Brain microvascular endothelial cell (primary cell): Measurements from ENCODE around the gene FYN.

Source experiments
- DNase-seq: peaks from one replicate; pipeline ENCODE4 v3.0.0-alpha.2; 2020
- H3K27ac ChIP-seq: fragments of 250-450 bp; sonication (Bioruptor Pico); 2 replicates; pipeline ENCODE4 v1.5.1; 2020; ENCODE audit warnings: mild to moderate bottlenecking, moderate library complexity
- H3K27me3 ChIP-seq: fragments of 250-450 bp; sonication (Bioruptor Pico); replicated peaks from 2 replicates; pipeline ENCODE4 v1.5.1; 2020; ENCODE audit warnings: mild to moderate bottlenecking
- H3K36me3 ChIP-seq: fragments of 250-450 bp; sonication (Bioruptor Pico); replicated peaks from 2 replicates; pipeline ENCODE4 v1.5.1; 2020; ENCODE audit warnings: mild to moderate bottlenecking
- H3K4me3 ChIP-seq: 2 replicates; pipeline ENCODE4 v1.5.1; 2011; ENCODE audit warnings: low read depth, mild to moderate bottlenecking, control low read depth, low read length, moderate library complexity
- CTCF ChIP-seq: IDR thresholded peaks from 2 replicates; pipeline ENCODE4 v1.5.1; 2011; ENCODE audit warnings: low read depth, mild to moderate bottlenecking, moderate library complexity, low read length, control low read depth, inconsistent platforms; ENCODE audit errors: missing control alignments
- in situ Hi-C: cut with HindIII; loops from 2 replicates; pipeline ENCODE4 v1.10.0; 2017; ENCODE audit warnings: low sequenced_read_pairs, low pct_ligation_motif_present

FYN gene

DNA sequence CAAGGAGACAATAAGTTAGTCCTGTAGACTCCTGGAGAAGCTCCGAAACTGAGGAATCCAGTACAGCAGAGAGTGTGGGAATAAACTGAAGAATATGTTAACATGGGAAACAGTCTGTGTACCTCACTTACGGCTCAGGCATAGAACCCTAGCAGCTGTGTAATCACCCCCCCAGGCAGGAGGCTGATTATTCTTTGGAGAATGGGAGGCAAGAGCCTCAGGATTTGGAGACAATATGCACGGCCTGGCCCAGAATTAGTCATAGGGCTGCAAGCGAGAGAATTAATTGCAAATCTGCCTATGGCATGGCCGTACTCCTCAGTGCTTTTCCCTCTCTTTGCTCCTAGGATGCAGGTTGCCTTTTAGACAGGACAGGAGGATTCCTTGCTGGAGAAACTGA, 27.5 kb upstream of the FYN start:
- H3K4me3 ChIP-seq: no peak overlapping the region
- no peaks in the 10 kb centered on the region for H3K36me3 ChIP-seq
- no peak for DNase-seq
- H3K27me3 ChIP-seq: no peaks in the 10 kb centered on the region
- no peak for TF ChIP-seq CTCF
- in situ Hi-C loops: no loop called here
- no peak overlapping the region for H3K27ac ChIP-seq

DNA sequence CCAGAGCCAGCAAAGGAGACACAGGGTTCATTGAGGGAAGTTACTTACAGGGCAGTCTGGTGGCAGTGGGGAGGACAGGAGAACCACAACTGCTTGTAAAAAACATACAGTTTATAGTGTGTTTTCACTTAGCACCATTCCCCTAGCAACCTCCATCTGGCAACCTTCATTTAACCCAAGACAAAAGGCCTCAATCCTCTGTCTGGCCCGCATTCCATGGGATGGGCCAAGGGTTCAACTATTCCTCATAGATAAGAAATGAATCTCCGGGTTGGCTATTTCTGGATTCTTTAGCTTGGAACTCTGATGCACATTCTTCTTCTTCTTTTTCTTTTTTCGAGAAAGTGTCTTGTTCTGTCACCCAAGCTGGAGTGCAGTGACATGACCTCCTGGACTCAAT, 26.3 kb upstream of the FYN start:
- no peaks in the 10 kb centered on the region for H3K36me3 ChIP-seq
- DNase-seq: peak; percentile 27
- no peaks in the 10 kb centered on the region for H3K27me3 ChIP-seq
- TF ChIP-seq CTCF: no peak
- no peak overlapping the region for H3K4me3 ChIP-seq
- no peak overlapping the region for H3K27ac ChIP-seq
- in situ Hi-C loops: no loop called here

- H3K4me3 ChIP-seq: no peak overlapping the region
- in situ Hi-C loops: no loop called here
- H3K27me3 ChIP-seq: no peaks in the 10 kb centered on the region
- H3K27ac ChIP-seq: no peak overlapping the region
- H3K36me3 ChIP-seq: no peaks in the 10 kb centered on the region
- no peak for TF ChIP-seq CTCF
- DNase-seq: no peak
Observed at GRCh38 chr6:111898452-111898851, 25.2 kb upstream of the FYN start.

- in situ Hi-C loops: no loop called here
- TF ChIP-seq CTCF: no peak
- no peaks in the 10 kb centered on the region for H3K27me3 ChIP-seq
- H3K27ac ChIP-seq: no peak overlapping the region
- H3K36me3 ChIP-seq: no peaks in the 10 kb centered on the region
- no peak for DNase-seq
- H3K4me3 ChIP-seq: no peak overlapping the region
Observed at GRCh38 chr6:111894951-111895350, 21.7 kb upstream of the FYN start.

DNA sequence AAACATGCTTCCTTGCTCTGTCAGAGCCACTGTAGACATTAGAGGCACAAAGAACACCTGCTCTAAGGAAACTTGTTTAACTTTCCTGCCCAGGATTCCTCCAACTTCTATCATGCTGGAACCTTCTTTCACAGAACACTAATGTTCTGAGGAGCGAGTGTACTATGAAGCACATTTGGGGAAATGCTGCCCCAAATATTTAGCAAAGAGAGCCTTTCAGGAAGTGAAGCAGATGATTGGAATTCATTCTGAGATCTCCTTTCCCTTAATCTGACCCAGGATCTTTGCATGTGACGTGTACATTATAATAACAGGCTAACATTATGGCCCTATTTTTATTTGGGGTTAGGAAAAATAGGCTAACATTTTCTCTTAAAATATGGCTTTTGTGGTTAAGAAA, 21.0 kb upstream of the FYN start:
- in situ Hi-C loops: no loop called here
- H3K27ac ChIP-seq: peak overlapping the region; percentile 31
- DNase-seq: peak; percentile 38
- TF ChIP-seq CTCF: no peak
- no peaks in the 10 kb centered on the region for H3K36me3 ChIP-seq
- H3K27me3 ChIP-seq: no peaks in the 10 kb centered on the region
- no peak overlapping the region for H3K4me3 ChIP-seq

DNA sequence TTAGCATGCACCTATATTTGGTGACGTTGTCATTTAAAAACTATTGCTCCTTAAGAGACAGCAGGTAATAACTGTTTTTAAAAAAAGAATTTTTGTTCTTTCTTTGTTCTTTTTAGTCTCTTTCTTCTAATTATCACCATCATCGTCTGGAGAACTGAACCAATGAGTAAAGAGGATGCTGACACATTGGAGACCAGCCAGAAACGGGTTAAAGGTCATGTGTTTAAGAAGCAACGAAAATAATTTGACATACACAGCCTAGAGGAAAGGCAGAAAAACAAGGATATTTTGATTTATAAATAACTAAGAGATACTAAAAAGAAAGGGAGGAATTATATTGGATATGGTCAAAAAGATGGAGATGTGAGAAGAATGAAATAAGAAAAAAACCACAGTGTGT, 19.2 kb upstream of the FYN start:
- DNase-seq: no peak
- no peak for TF ChIP-seq CTCF
- no peak overlapping the region for H3K4me3 ChIP-seq
- H3K36me3 ChIP-seq: no peaks in the 10 kb centered on the region
- no peak overlapping the region for H3K27ac ChIP-seq
- in situ Hi-C loops: no loop called here
- no peaks in the 10 kb centered on the region for H3K27me3 ChIP-seq
